ENCODE measurements around the gene RMDN2.
"Not testable (repeated sequence)": the region's sequence is repeated elsewhere in the genome, so short reads cannot be mapped to it uniquely, and the experiment has no call there.

The RMDN2 gene

DNA sequence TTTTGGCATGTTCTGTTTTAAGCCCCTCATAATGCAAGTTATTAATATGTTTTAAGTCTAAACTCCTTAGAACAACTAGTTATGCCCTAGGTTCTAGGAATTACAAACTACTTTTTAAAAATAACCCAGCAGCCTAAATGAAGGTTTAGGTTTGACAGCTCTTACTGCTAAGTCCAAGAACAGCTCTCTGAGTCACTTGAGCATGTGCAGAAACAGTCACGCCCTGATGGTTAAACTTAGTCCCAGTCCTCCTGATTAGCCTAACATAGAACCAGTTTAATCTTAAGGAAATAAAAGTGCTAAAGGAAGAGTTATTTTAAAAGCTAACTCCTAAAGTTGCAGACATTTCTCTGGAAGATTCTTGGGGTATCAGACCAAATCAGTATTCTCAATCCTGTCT lies 72.5 kb downstream of the RMDN2 start:
- DNase-seq, result no peak

DNA sequence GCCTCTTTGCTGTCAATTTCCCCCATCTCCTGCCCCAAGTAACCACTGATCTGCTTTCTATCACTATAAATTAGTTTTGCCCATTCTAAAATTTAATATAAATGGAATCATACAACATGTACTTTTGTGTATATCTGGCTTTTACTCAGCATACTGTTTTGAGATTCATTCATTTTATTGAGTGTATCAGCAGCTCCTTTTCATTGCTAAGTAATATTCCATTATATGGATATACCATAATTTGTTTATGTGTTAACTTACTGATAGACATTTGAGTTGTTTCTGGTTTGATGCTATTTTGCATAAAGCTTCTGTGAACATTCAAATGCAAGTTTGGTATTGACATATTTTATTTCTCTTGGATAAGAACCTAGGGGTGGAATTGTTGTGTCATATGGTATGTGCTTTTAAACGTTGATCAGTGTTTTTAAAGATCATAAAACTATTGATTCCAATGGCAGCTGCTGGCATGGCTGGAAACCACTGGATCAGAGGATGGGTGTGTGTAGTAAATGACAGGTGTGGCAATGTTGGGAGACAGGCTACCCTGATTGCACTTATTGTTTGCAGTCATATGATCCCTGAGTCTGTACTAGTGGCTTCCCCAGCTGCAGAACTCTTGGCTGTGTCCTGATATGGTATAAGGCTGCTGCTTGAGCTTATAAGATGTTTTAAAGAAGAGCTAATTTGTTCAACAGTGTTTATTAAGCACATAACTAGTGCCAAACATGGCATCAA lies 75.6 kb downstream of the RMDN2 start:
- DNase-seq, result no peak

DNA sequence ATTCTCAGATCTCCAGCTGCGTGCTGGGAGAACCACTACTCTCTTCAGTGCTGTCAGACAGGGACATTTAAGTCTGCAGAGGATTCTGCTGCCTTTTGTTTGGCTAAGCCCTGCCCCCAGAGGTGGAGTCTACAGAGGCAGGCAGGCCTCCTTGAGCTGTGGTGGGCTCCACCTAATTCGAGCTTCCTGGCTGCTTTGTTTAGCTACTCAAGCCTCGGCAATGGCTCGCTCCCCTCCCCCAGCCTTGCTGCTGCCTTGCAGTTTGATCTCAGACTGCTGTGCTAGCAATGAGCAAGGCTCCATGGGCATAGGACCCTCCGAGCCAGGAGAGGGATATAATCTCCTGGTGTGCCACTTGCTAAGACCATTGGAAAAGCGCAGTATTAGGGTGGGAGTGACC lies 85.1 kb downstream of the RMDN2 start:
- not testable (repeated sequence) for DNase-seq

DNA sequence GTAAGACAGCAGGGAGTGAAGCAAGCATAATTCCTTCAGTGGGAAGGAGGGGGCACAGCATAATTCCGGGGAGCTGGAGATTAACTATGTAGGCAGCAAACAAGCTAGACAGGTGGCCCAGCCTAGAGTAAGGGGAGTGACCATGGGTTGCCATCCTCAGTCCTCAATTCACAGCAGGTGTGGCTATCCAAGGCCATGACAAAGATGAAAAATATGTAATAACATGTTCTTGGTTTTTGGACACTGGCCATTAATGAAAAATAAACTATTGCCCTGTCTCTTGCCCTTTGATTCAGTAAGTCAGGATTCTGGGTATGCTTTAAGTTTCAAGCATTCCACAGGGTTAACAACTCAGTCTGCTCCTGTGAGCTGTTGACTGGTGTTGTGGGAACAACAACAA lies 85.9 kb downstream of the RMDN2 start:
- no peak for DNase-seq

DNA sequence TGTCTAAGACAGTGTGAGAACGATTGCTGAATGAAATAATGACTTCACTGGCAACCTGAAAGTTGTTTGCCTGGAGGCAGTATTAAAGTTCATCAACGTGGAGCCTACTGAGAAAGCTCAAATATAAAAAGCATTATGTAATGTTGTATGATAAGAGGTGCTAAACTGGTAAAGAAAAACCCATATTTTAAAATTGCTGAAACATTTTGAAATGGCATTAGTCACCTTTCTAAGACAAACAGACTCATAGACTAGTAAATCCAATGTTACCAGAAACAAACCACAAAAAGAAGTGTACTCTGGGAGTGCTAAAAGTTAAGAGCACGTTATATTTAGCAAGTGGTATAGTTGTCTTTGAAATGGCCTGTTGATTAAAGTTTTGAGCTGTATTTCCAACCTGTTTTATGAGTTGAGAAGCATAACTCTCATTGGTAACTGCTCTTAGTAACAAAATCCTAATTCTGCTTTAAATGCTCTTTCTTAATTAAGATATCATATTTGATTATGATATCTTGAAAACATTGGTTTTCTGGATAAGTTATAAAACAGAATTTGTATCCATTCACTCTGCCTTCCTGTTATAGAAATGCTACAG lies 88.2 kb downstream of the RMDN2 start:
- no peak for DNase-seq

DNA sequence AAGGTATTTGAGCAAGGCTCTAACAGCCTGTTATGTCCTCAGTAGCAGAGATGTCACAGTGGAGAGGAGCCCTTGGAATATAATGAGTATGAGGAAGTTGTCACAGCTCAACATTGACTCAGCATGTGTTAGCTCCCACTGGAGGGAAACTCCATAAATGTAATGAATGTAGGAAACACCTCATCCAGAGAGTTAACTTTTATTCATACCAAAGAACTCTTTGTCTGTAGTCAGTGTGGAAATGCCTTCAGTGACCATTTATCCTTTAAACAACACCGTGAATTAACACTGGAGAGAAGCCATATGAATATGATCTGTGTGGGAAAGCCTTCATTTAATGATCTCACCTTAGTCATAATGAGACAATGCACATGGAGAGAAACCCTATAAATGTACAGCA lies 91.1 kb downstream of the RMDN2 start:
- DNase-seq, result no peak

DNA sequence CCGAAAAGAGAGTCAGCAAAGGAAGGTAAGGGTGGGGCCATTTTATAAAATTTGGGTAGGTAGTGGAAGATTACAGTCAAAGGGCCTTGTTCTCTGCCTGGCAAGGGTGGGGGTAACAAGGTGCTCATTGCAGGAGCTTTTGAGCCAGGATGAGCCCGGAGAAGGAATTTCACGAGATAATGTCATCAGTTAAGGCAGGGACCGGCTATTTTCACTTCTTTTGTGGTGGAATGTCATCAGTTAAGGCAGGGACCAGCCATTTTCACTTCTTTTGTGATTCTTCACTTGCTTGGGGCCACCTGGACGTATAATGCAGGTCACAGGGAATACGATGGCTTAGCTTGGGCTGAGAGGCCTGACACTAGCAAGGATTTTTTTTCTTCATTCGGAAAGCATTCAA lies 92.7 kb downstream of the RMDN2 start:
- no peak for DNase-seq

DNA sequence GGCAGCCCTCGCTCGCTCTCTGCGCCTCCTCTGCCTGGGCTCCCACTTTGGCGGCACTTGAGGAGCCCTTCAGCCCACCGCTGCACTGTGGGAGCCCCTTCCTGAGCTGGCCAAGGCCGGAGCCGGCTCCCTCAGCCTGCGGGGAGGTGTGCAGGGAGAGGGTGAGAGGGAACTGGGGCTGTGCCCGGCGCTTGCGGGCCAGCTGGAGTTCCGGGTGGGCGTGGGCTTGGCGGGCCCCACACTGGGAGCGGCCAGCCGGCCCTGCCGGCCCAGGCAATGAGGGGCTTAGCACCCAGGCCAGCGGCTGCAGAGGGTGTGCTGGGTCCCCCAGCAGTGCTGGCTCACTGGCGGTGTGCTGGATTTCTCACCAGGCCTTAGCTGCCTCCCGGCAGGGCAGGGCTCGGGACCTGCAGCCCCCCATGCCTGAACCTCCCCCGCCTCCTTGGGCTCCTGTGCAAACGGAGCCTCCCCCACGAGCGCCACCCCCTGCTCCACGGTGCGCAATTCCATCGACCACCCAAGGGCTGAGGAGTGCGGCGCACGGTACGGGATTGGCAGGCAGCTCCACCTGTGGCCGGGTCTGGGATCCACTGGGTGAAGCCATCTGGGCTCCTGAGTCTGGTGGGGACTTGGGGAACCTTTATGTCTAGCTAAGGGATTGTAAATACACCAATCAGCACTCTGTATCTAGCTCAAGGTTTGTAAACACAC lies 95.4 kb downstream of the RMDN2 start:
- not testable (repeated sequence) for DNase-seq

DNA sequence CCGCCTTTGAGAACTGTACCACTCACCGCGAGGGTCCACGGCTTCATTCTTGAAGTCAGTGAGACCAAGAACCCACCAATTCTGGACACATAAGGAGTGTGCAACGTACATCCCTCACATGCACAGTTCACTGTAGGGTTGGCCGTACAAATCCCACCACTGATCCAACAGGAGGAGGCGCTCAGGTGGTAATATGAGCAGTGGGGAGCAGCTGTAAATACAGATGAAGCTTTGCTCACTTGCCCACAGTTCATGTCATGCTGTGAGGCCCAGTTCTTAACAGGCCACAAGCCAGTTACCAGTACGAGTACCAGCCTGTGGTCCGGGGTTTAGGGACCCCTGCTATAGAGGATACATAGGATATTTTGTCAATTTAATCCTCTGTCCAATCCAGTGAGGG lies 96.5 kb downstream of the RMDN2 start:
- DNase-seq, result no peak

DNA sequence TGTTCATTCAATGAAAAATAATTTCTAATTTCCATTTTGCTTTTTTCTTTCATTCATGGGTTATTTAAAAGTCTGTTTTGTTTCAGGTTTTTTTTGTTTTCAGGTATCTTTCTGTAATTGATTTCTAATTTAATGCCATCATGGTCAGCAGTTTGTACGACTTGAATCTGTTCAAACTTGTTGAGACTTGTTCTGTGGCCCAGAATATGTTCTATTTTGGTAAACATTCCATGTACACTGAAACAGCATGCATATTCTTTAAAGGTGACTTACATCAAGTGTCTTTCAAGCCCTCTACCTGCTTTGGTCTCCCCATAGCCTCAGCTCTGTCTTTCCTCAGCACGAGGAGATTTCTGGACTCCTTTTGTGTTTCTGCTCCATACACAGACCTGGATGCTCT lies 101.8 kb downstream of the RMDN2 start:
- no peak for DNase-seq

DNA sequence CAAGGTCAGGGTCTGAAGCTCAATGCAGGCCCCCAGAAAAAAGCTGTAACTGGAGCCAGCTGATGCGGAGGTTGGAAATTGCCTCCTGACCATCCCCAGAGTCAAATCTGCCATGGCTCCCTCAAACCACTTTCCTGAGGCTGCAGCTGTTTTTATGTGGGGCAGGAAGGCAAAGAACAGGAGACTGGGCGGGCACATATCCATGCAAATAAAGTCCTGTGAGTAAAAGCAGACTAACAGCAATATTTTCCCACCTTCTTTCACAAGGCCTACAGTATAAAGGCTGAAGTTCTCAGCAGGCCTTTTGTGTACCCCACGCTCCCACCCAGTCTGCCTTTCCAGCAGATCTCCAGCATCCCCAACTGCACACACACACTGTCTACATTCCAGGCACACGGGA lies 103.7 kb downstream of the RMDN2 start:
- DNase-seq, result no peak

DNA sequence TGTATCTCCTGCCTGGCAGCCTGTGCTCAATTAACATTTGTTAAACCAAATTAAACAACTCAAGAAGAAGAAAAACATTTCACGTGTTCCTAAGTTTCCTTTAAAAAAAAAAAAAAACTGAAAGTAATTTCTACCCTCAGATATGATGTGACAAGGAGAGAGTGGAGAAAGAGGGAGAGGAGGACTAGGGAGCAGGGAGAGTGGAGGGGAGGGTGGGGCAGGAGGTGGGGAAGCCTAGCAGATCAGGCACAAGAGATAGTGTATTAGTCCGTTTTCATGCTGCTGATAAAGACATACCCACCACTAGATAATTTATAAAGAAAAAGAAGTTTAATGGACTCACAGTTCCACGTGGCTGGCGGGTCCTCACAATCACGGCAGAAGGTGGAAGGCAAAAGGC lies 104.4 kb downstream of the RMDN2 start:
- no peak for DNase-seq

DNA sequence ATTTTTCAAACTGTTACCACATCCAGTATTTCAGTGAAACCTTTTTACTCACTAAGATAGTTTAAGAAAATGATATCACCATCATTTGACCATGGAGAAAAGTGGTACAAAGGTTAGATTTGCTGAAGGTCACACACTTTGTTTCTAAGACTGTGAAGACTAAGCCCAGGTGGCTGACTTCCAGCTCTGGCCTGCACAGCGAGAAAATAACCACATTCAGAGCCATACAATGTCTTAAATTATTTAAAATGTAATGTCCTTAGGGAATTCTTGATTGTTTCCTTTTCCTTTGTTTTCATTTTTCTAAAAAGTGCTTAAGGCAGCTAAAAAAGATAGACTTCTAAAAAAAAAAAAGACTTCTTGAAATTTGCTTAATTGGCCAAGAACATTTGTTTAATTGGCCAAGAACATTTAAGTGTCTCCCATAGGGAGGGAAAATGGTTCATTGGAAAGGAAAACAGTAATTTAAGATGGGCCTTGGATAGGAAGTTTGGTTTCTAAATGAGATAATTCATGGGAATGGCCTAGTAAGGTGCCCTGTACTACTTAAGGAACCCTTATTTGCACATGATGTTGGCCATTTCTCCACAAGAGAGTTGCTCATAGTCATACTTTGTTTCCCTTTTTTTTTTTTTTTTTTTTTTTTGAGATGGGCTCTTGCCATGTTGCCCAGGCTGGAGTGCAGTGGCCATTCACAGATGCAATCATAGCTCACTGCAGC lies 105.7 kb downstream of the RMDN2 start:
- no peak for DNase-seq

DNA sequence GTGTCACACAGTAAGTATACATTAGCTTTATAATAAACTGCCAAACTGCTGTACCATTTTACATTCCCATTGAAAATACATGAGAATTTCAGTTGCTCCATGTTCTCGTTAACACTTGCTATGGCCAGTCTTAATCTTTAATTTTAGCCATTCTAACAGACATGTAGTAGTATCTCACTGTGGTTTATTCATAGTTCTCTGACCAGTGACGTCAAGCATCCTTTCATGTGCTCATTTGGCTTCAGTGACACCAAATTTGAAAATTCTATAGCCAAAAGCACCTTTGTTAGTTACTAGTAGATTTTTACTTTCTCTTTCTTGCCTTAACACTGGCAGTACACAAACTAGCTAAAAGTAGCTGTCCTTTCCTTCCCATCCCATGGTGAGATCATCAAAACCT lies 107.9 kb downstream of the RMDN2 start:
- no peak for DNase-seq

DNA sequence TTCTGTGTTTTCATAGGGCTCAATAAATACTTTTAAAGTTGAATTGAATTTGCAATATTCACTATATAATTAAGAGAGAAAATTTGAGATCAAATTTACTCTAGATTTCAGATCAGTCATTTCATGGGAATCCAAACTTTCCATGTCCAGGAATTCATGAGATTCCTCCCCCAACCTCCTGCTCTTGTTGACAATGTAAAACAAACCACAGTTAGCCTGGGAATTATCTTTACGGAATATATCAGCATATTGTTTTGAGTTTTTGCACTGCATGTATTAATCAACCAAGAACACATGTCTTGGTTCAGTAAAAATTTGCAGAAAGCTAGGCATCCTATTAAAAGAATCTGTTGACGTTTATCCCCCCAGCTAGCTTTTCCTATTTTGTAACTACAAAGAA lies 108.6 kb downstream of the RMDN2 start:
- no peak for DNase-seq

DNA sequence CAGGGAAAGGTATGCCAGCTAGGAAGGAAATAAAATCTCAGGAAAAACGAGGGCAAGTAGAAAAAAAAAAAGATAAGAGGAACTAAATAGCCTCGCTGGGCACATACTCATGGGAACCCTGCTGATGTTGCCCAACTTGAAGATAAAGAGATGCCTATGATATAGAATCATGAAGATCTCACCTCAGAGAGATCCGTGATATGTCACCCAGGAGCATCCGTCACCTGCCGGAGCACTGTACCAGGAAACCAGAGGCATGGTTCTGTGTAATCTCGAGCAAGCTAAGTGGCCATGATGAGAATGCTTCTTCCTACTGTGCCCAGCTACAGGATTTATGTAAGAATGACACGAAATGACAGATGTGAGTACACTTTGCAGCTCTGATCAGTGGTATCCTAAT lies 110.9 kb downstream of the RMDN2 start:
- no peak for DNase-seq

DNA sequence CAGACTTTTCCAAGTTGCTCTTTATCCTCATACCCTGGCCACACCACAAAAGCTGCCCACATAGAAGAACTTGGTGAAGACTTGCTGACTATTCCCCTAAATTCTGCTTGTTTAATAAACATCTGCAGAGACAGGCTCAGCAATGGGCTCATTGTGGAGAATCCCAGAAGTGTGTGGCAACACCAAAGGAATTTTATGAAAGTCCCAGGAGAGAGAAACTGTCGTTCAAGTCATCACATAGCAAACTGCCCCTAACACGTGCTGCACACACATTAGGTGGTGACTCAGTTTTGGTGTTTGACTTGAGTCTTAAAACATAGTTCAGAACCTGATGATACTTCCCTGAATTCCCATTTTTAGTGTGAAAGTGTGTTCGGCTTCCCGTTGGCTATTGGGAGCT lies 112.2 kb downstream of the RMDN2 start:
- DNase-seq, result no peak

DNA sequence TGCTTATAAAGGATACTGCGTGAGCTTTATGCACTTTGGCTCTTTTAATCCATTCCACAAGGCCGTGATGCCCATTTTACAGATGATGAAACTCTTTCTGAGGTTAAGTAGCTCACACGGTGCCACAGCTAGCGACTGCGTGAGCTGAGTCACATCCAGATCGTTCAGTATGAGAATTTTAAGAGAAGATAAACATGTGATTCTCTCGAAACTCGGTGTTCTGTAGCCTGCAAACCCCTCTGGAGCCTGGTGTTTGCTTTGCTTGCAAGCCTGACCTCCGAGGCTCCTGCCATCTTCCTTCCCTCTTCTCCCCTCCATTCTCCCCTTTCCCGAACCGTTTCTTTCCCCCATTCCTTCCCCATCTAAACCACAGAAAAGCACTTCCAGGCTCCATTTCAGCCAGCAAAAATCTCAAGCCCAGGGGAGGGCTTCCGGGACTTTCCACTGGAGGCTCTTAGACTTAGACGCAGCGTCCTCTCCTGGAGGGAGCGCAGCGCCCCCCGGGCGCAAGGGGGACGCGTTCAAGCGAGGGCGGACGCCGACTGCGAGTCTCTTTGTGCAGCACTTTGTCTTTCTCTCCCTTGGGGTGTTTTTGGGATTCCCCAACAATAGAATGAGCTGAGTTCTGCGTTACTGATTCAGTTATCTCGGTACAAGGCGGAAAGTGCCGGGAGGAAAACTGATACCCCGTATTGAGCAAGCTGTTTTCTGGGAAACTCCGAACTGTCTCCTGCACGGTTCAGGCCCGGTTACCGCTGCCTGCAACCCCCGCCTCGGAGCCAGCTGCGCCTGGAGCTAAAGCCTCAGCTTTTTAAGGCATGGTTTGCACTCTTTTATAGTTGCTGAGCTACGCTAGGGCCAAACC lies 112.9 kb downstream of the RMDN2 start:
- DNase-seq, result no peak

DNA sequence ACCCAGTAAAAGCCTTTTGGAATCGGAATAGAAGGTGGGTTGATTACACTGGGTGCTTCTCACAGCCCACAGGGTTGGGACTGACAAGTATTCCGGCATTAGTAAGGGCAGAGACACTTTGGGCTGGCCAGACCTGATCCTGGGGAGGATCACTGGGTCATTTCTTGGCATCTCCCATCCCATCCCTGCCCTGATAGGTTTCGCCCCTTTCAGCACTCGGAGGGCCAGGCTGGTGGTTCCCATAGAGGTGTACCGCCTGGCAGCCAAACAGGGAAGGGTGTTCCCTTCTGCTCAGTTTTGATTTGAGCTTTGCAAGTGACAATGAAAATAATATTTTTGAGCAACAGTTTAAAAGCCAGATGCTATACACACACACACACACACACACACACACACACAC lies 113.6 kb downstream of the RMDN2 start:
- no peak for DNase-seq

DNA sequence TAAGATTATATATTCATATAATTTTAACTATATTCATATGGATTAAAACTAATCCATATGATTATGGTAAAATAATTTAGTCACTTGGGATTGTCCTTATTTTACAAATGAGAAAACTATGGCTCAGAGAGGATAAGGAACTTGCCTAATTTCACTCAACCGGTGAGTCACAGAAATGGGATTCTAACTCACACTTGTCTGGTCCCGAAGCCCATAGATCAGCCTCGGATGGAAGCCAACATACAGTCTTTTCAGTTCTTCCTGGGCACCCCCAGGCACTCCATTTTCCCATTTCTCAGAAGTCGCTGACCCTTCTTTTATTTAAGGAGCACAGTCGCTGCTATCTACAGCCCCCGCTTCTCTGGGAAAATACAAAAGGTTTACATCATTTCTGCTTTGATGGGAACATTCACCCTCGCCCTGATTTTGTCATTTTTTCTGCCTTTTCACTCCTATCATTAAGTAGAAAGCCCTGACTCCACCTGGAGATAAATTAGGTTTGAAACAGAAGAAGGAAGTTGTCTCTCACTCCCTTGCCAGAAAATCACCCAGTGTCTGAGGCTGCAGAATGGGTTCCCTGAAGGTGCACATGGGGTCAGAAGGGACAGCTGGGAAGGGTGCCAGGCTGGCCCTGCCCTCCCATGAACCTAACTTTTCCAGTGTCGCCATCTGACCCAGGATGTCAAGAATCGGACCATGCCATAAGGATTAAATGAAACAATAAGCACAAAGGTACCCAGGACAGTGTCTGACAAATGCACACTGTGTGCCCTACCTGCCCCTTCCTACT lies 114.2 kb downstream of the RMDN2 start:
- DNase-seq, result no peak

DNA sequence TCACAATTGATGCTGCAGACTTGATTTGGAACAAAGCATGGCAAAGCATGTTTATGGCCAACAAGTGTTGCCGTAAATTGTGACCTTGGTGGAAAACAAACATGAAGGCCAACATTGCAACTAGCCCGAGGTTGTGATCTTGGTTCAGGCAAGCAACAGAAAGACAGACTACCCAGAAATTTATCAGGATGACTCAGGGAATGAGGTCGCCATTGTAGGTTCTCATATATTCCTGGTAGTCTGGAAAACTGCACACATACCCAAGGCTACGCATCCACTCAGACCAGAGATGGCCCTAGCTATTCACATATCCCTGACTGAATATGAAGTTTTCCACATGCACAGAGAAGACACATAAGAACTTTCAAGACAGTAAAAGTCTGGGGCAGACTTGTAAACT lies 120.7 kb downstream of the RMDN2 start:
- DNase-seq, result no peak

DNA sequence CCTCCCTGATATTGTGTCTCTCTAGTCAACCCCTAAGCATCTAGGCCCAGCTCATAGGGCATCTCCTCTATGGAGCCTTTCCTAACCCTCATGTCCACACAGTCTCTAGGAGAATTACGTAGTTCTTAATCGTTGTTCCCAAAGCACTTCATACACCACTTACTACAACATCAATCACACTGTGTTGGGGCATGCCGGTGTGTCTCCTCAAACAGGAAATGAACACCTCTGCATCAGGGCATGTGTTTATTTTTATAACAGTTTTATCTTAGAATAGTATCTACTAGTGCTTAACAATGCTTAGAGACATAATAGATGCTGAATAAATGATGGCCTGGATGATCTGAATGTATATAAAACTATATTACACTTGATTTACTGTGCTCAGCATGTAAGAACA lies 131.1 kb downstream of the RMDN2 start:
- DNase-seq, result no peak

All from NCI-H1436 (cell line).